B cell (primary cell): Measurements from ENCODE around the gene WFIKKN2. TPM values are rescaled to one million over a fixed set of nuclear protein-coding genes. Genes with fewer than 3 reads are reported as not detected.

ENCODE experiments used
- ATAC-seq: fragments of 200-7000 bp; cut with Tn5 transposase; one replicate; pipeline ENCODE4 v1.10.0; 2021; ENCODE audit warnings: low read depth, mild to moderate bottlenecking, moderate number of reproducible peaks, moderate library complexity
- CTCF ChIA-PET: fragments of 350-600 bp; sonication (Branson Sonifier 250); formaldehyde crosslinking; loops from one replicate; lab custom pipeline; 2021; ENCODE audit warnings: antibody characterized with exemption, inconsistent platforms; lab: Charles Lee
- POLR2A ChIA-PET: fragments of 350-600 bp; sonication (Branson Sonifier 250); formaldehyde crosslinking; loops from one replicate; lab custom pipeline; 2021; ENCODE audit warnings: antibody characterized with exemption; lab: Charles Lee
- DNase-seq: peaks from one replicate; pipeline ENCODE4 v3.0.0; 2013
- H2AFZ ChIP-seq: 2 replicates; pipeline ENCODE4 v1.6.1; 2012; ENCODE audit warnings: mild to moderate bottlenecking, low read depth, low read length; ENCODE audit not compliant: insufficient read depth, poor library complexity, severe bottlenecking
- H3K27ac ChIP-seq, 2 donors: 1 replicate in 1 of 2; 2 replicates in 1 of 2; pipeline ENCODE4 v1.5.1; 2012 to 2013; ENCODE audit warnings: low read length in 2 of 2, mild to moderate bottlenecking in 2 of 2, moderate library complexity in 1 of 2
- H3K27me3 ChIP-seq, 4 experiments: fragments of 200-600 bp in 1 of 4; sonication (generic) in 1 of 4; replicated peaks in 1 of 4; 1 replicate in 2 of 4; 2 replicates in 2 of 4; pipeline versions ENCODE4 v1.6.1 to v1.7.0; 2013 to 2016; ENCODE audit warnings: low read length in 3 of 4, mild to moderate bottlenecking in 2 of 4, mixed read lengths in 1 of 4, moderate library complexity in 1 of 4; ENCODE audit not compliant: insufficient read depth in 4 of 4, control insufficient read depth in 3 of 4; ENCODE audit errors: control extremely low read depth in 1 of 4
- H3K36me3 ChIP-seq, 2 experiments: replicated peaks in 1 of 2; 1 replicate in 1 of 2; 2 replicates in 1 of 2; pipeline versions ENCODE4 v1.6.1 to v1.7.1; 2013; ENCODE audit warnings: low read length in 1 of 2; ENCODE audit not compliant: insufficient read depth in 2 of 2, control insufficient read depth in 1 of 2; ENCODE audit errors: control extremely low read depth in 1 of 2, extremely low read depth in 1 of 2
- H3K4me1 ChIP-seq, 2 donors: fragments of 200-600 bp in 1 of 2; sonication (generic) in 1 of 2; 1 replicate in 1 of 2; 2 replicates in 1 of 2; pipeline versions ENCODE4 v1.5.1 to v1.6.1; 2013 to 2017; ENCODE audit warnings: low read length in 2 of 2; ENCODE audit not compliant: control insufficient read depth in 2 of 2, insufficient read depth in 2 of 2
- H3K4me2 ChIP-seq: replicated peaks from 2 replicates; pipeline ENCODE3; 2012; ENCODE audit warnings: mild to moderate bottlenecking, low read depth, low read length; ENCODE audit not compliant: poor library complexity, severe bottlenecking
- H3K4me3 ChIP-seq, 5 experiments: fragments of 200-600 bp in 1 of 5; sonication (generic) in 1 of 5; 1 replicate in 3 of 5; 2 replicates in 2 of 5; pipeline versions ENCODE4 v1.5.1 to v1.7.0; 2011 to 2016; ENCODE audit warnings: low read length in 4 of 5, mild to moderate bottlenecking in 4 of 5, low read depth in 2 of 5, control low read depth in 1 of 5, moderate library complexity in 1 of 5; ENCODE audit not compliant: insufficient read depth in 1 of 5; ENCODE audit errors: control extremely low read depth in 1 of 5, extremely low read depth in 1 of 5
- H3K79me2 ChIP-seq: fragments of 200-600 bp; sonication (generic); one replicate; pipeline ENCODE4 v1.6.0; 2016; ENCODE audit warnings: low read length; ENCODE audit not compliant: control insufficient read depth, insufficient read depth
- H3K9ac ChIP-seq: fragments of 200-600 bp; sonication (generic); 2 replicates; pipeline ENCODE4 v1.6.1; 2017; ENCODE audit warnings: mild to moderate bottlenecking, low read length, moderate library complexity
- H3K9me3 ChIP-seq, 3 donors: one replicate each; pipeline versions ENCODE4 v1.6.1 to v1.7.1; 2013; ENCODE audit warnings: low read length in 2 of 3; ENCODE audit not compliant: control insufficient read depth in 2 of 3, insufficient read depth in 1 of 3; ENCODE audit errors: control extremely low read depth in 1 of 3
- H4K20me1 ChIP-seq: 2 replicates; pipeline ENCODE4 v1.6.0; 2012; ENCODE audit warnings: mild to moderate bottlenecking, low read length; ENCODE audit not compliant: insufficient read depth, control insufficient read depth, poor library complexity, severe bottlenecking
- H3K27ac Mint-ChIP-seq: one replicate; pipeline ENCODE4 v1.8.0; 2021; ENCODE audit warnings: mixed read lengths
- H3K27me3 Mint-ChIP-seq: one replicate; pipeline ENCODE4 v1.8.0; 2021; ENCODE audit warnings: mixed read lengths
- H3K4me1 Mint-ChIP-seq: one replicate; pipeline ENCODE4 v1.8.0; 2021; ENCODE audit warnings: mixed read lengths
- H3K4me3 Mint-ChIP-seq: one replicate; pipeline ENCODE4 v1.8.0; 2021; ENCODE audit warnings: mixed read lengths
- H3K9me3 Mint-ChIP-seq: one replicate; pipeline ENCODE4 v1.8.0; 2022; ENCODE audit warnings: mixed read lengths; ENCODE audit not compliant: insufficient read depth
- CTCF ChIP-seq: fragments of 200-600 bp; IDR thresholded peaks from one replicate; pipeline ENCODE4 v1.8.0; 2022; ENCODE audit warnings: antibody characterized with exemption, mild to moderate bottlenecking
- EZH2 ChIP-seq: IDR thresholded peaks from 2 replicates; pipeline ENCODE4 v1.6.1; 2012; ENCODE audit warnings: borderline replicate concordance, low read depth, mild to moderate bottlenecking, moderate library complexity, low read length; ENCODE audit not compliant: insufficient read depth, poor library complexity, severe bottlenecking
- WGBS: methylation state at CpG from one replicate; pipeline ENCODE4 v1.1.5; 2013; ENCODE audit warnings: missing lambda C conversion rate; ENCODE audit not compliant: insufficient coverage; 5-methylcytosine and 5-hydroxymethylcytosine counted together
- intact Hi-C: fragments of 100-400 bp; cut with micrococcal nuclease; formaldehyde crosslinking; loops from one replicate; pipeline ENCODE4 v1.10.0; 2022
- polyA plus RNA-seq: library from polyadenylated mRNA; depleted of rRNA; stranded (reverse); fragments of >200 nt; gene quantifications from 2 replicates; pipeline ENCODE4 v1.2.3, GENCODE V29; 2012
- total RNA-seq, 2 donors: library from RNA; stranded (reverse); fragments of 120-200 nt in 1 of 2; gene quantifications; 1 replicate in 1 of 2; 2 replicates in 1 of 2; pipeline versions ENCODE4 v1.2.3 to v1.2.4, GENCODE V29; 2013 to 2022

Gene WFIKKN2
- total and polyA plus RNA-seq, 2 donors (not counting 1 experiment from before 2014, with no cell fraction given), result not detected

GRCh38 chr17:50800196-50800700, 35.1 kb upstream of the WFIKKN2 start:
- WGBS, result 96% methylated on average over 12 of the region's 12 CpGs

More at GRCh38 chr17:50800196-50800700, 35.1 kb upstream of the WFIKKN2 start:
- TF ChIP-seq CTCF, result no peak
- TF ChIP-seq EZH2, result no peak
- H4K20me1 ChIP-seq, result no peaks in the 10 kb centered on the region
- no peak overlapping the region for H3K4me3 ChIP-seq
- H3K27ac Mint-ChIP-seq, result no peak overlapping the region
- H3K9me3 ChIP-seq, result no peaks in the 10 kb centered on the region
- H3K27ac ChIP-seq, result no peak overlapping the region
- no peaks in the 10 kb centered on the region for H3K9me3 Mint-ChIP-seq
- H3K36me3 ChIP-seq, result no peaks in the 10 kb centered on the region
- ATAC-seq, result no peak
- no peak overlapping the region for H2AFZ ChIP-seq
- H3K4me1 ChIP-seq, result no peaks in the 10 kb centered on the region
- H3K4me2 ChIP-seq, result no peak overlapping the region
- no peaks in the 10 kb centered on the region for H3K27me3 Mint-ChIP-seq
- no peaks in the 10 kb centered on the region for H3K79me2 ChIP-seq
- POLR2A ChIA-PET, result no interaction called here
- no peak overlapping the region for H3K4me3 Mint-ChIP-seq
- H3K4me1 Mint-ChIP-seq, result no peaks in the 10 kb centered on the region
- no peak overlapping the region for H3K9ac ChIP-seq
- CTCF ChIA-PET, result no interaction called here
- H3K27me3 ChIP-seq, result no peaks in the 10 kb centered on the region
- intact Hi-C loops, result no loop called here
- no peak for DNase-seq
